ENCODE data around the gene GALNT11.
A peak's percentile ranks its signal among the peaks of the same experiment; 100 is the strongest.
"Not testable (repeated sequence)": the region's sequence is repeated elsewhere in the genome, so short reads cannot be mapped to it uniquely, and the experiment has no call there.

Gene GALNT11

GRCh38 chr7:152025077-152025936 lies at the start of gene GALNT11:
Gene GALNT11, plus strand, starts transcription at chr7:152025674. Its CDS starts 68,554 bp downstream, at chr7:152094228.
- DNase-seq (ENCODE audit: low spot score) = peak; percentile 98

- DNase-seq (ENCODE audit: low spot score) = no peak
These were observed 46.9 kb upstream of the GALNT11 start for GRCh38 chr7:151978616-151979015.

- DNase-seq (ENCODE audit: low spot score) = no peak
These were observed 44.3 kb upstream of the GALNT11 start for GRCh38 chr7:151981223-151981622.

GRCh38 chr7:151982806-151983205 lies 42.7 kb upstream of the GALNT11 start:
- DNase-seq (ENCODE audit: low spot score) = no peak

- DNase-seq (ENCODE audit: low spot score) = no peak
These were observed 40.9 kb upstream of the GALNT11 start for GRCh38 chr7:151984612-151985011.

- peak; percentile 29 for DNase-seq (ENCODE audit: low spot score)
These were observed 37.5 kb upstream of the GALNT11 start for GRCh38 chr7:151987748-151988529.

- DNase-seq (ENCODE audit: low spot score) = peak; percentile 71
These were observed 33.1 kb upstream of the GALNT11 start for GRCh38 chr7:151992375-151992774.

GRCh38 chr7:151993977-151994676 lies 31.3 kb upstream of the GALNT11 start:
- DNase-seq (ENCODE audit: low spot score) = peak; percentile 22

GRCh38 chr7:151999424-152000090 lies 25.9 kb upstream of the GALNT11 start:
- no peak for DNase-seq (ENCODE audit: low spot score)

- no peak for DNase-seq (ENCODE audit: low spot score)
These were observed 25.3 kb upstream of the GALNT11 start for GRCh38 chr7:152000191-152000590.

- no peak for DNase-seq (ENCODE audit: low spot score)
These were observed 19.1 kb upstream of the GALNT11 start for GRCh38 chr7:152006336-152006735.

- no peak for DNase-seq (ENCODE audit: low spot score)
These were observed 13.6 kb upstream of the GALNT11 start for GRCh38 chr7:152011860-152012259.

- DNase-seq (ENCODE audit: low spot score) = no peak
These were observed 12.2 kb upstream of the GALNT11 start for GRCh38 chr7:152013230-152013629.

- no peak for DNase-seq (ENCODE audit: low spot score)
These were observed 11.5 kb upstream of the GALNT11 start for GRCh38 chr7:152013974-152014373.

GRCh38 chr7:152014722-152015121 lies 10.8 kb upstream of the GALNT11 start:
- DNase-seq (ENCODE audit: low spot score) = no peak

- DNase-seq (ENCODE audit: low spot score) = no peak
These were observed 9.9 kb upstream of the GALNT11 start for GRCh38 chr7:152015600-152015999.

- no peak for DNase-seq (ENCODE audit: low spot score)
These were observed 8.5 kb upstream of the GALNT11 start for GRCh38 chr7:152016947-152017346.

- not testable (repeated sequence) for DNase-seq (ENCODE audit: low spot score)
These were observed 7.8 kb upstream of the GALNT11 start for GRCh38 chr7:152017683-152018082.

- not testable (repeated sequence) for DNase-seq (ENCODE audit: low spot score)
These were observed 3.7 kb upstream of the GALNT11 start for GRCh38 chr7:152021740-152022139.

GRCh38 chr7:152025937-152026890 lies 740 bp downstream of the GALNT11 start:
- no peak for DNase-seq (ENCODE audit: low spot score)
